HG03565 (cell line): ENCODE results near the gene NSD2.
"Not testable (repeated sequence)": the region's sequence is repeated elsewhere in the genome, so short reads cannot be mapped to it uniquely, and the experiment has no call there.

Source experiments
- ATAC-seq: cut with Tn5 transposase; IDR thresholded peaks from one replicate; pipeline ENCODE4 v1.9.1; 2021; ENCODE audit warnings: mild to moderate bottlenecking, moderate library complexity; ENCODE audit not compliant: unreplicated experiment

Gene NSD2

DNA sequence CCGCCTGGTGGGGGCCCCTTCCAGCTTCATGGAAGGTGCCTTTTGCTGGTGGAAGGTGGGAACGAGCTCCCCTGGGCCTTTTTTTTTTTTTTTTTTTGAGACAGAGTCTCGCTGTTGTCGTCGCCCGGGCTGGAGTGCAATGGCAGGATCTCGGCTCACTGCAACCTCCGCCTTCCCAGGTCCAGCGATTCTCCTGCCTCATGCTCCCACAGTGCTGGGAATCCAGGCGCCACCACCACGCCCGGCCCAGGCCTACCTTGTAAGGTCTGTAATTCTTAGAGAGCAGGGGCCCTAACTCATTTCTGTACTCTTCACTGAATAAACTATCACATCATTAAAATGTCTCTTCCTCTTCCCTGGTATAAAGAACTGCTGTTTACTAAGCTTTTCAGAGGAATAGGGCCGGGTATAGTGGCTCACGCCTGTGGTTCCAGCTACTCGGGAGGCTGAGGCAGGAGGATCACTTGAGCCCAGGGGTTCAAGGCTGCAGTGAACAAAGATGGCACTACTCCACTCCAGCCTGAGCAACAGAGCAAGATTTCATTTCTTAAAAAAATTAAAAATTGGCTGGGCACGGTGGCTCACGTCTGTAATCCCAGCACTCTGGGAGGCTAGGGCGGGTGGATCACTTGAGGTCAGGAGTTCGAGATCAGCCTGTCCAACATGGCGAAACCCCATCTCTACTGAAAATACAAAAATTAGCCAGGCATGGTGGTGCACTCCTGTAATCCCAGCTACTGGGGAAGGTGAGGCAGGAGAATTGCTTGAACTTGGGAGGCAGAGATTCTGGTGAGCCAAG, 122.7 kb downstream of the NSD2 start:
- ATAC-seq: not testable (repeated sequence)

DNA sequence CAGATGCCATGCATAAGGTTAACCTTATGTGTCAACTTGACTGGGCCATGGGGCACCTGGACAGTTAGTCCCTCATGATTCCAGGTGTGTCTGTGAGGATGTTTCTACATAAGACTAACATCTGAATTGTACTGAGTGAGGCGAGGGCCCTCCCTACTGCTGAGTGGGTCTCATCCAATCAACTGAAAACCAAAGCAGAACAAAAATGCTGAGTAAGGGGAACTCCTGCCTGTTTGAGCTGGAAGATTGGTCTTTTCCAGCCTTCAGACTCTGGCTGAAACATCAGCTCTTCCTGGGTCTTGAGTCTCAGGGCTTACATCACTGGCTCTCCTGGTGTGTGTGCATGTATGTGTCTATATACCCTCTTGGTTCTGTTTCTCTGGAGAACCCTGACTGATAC, 123.7 kb downstream of the NSD2 start:
- no peak for ATAC-seq

- no peak for ATAC-seq
Observed at GRCh38 chr4:1996866-1997611, 125.8 kb downstream of the NSD2 start.

GRCh38 chr4:1997712-1998111, 126.5 kb downstream of the NSD2 start:
- ATAC-seq: no peak

DNA sequence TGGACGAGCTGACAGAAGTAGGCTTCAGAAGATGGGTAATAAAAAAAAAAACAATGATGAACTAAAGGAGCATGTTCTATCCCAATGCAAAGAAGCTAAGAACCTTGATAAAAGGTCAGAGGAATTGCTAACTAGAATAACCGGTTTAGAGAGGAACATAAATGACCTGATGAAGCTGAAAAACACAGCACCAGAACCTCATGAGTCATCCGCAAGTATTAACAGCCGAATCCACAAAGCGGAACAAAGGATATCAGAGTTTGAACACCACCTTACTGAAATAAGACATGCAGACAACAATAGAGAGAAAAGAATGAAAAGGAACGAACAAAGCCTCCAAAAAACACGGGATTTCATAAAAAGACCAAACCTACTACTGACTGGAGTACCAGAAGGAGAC, 127.1 kb downstream of the NSD2 start:
- ATAC-seq: no peak

GRCh38 chr4:1999308-1999707, 128.1 kb downstream of the NSD2 start:
- not testable (repeated sequence) for ATAC-seq

- not testable (repeated sequence) for ATAC-seq
Observed at GRCh38 chr4:2003361-2003760, 132.2 kb downstream of the NSD2 start.

GRCh38 chr4:2006367-2006766, 135.2 kb downstream of the NSD2 start:
- ATAC-seq: no peak

GRCh38 chr4:2006956-2007653, 135.9 kb downstream of the NSD2 start:
- ATAC-seq: no peak

DNA sequence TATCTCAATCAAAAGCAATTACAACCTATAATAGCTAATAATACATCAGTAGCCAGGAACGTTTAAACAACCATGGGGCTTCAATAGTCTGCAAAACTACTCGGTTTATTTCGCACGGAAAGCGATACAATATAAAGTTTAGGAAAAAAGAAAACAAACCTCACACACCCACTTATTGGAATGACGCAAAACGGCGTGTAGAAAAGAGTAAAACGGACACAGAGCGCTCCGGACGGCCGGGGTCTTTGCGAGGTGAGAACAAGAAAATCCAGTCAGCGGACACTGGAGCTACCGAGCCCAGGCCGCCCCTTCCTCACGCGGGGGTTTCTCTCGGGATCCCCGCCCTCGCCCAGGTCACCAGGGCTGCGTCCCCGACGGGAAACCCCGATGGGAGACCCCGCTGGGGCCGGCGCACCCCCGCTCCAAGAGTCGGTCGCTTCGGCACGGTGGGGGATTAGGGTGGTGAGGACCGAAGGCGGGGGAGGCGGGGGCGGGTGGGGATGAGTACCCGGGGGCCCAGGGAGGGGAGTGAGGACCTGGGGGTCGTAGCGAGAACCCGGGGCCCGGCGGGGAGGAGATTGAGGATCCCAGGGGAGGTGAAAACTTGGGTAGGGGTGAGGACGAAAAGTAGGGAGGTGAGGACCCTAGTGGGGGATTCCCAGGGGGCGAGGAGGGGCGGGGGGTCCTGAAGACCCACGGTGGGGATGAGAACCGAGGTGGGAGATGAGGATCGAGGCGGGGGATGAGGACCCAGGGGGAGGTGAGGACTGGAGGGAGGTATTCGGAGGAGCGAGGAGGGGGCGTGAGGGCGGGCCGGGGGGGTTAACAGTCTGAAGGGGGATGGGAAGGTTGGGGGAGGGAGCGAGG, 136.8 kb downstream of the NSD2 start:
- no peak for ATAC-seq

DNA sequence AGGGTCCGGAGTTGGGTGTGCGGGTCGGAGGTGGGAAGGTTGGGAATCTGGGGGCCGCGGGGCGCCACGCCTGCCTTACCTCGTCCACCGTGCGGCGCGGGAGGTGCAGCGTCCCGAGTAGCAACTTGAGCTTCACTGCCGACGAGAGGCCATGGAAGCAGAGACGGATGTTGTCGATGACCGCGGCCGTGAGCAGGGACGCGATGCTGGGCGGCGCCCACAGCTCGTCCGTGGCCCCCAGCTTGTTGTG, 137.4 kb downstream of the NSD2 start:
- ATAC-seq: no peak

DNA sequence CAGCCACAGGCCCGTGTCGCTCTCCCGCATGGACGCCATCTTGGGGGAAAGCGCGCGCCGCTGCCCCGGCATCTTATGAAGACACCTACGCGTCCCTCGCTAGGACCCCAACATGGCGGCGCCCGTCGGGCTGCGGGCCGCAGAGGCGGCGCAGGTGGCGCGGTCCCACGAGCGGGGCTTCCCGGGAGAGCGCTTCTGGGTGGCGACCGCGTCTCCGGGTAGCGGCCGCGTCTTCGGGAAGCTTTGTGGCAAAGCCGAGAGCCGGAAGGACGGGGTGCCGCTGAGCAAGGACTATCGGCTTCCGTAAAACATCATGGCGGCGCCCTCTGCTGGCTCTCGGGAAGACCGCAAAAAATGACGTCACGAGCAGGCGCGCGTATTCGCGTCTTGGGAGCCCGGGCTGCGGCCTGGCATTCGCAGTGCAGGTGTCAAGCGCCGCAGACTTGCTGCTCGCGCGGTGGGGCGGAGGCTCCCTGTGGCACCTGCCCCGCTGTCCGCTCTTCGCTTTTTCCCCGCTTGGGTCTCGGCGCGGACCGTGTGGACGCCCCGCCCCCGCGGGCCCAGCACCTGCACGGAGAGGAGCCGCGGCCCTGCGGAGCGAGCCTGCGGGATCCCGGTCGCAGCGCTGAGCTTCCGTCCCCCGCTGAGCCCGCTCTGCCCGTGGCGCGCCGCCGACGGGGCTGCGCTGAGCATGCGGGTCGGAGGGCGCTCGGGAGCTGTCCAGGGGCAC, 137.9 kb downstream of the NSD2 start, which contains the start of gene NELFA:
Gene NELFA, minus strand, starts transcription at position 54 of the 730 bp plus-strand sequence. Its CDS starts 15 bp downstream, at position 39.
- peak; percentile 67 for ATAC-seq

GRCh38 chr4:2009651-2010233, 138.5 kb downstream of the NSD2 start:
- ATAC-seq: no peak

DNA sequence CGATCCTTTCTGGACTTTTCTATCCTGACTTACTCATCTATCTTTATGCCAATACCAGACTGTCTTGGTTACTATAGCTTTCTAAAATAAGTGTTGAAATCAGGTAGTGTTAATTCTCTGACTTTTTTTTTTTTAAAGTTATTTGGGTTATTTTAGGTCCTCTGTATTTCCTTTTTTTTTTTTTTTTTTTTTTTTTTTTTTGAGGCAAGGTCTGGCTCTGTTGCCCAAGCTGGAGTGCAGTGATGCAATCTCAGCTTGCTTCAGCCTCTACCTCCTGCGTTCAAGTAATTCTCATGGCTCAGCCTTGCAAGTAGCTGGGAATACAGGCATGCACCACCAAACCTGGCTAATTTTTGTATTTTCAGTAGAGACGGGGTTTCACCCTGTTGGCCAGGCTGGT, 140.4 kb downstream of the NSD2 start:
- ATAC-seq: no peak

GRCh38 chr4:2015008-2015407, 143.8 kb downstream of the NSD2 start:
- ATAC-seq: no peak

DNA sequence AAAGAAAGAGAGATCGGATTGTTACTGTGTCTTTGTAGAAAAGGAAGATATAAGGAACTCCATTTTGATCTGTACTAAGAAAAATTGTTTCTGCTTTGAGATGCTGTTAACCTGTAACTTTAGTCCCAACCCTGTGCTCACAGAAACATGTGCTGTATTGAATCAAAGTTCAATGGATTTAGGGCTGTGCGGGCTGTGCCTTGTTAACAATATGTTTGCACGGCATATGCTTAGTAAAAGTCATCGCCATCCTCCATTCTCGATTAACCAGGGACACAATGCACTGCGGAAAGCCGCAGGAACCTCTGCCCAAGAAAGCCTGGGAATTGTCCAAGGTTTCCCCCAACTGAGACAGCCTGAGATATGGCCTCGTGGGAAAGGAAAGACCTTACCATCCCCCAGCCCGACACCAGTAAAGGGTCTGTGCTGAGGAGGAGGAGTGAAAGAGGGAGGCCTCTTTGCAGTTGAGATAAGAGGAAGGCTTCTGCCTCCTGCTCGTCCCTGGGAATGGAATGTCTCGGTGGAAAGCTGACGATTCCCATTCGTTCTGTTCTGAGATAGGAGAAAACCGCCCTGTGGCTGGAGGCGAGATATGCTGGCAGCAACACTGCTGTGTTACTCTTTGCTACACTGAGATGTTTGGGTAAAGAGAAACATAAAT, 150.3 kb downstream of the NSD2 start:
- ATAC-seq: not testable (repeated sequence)

DNA sequence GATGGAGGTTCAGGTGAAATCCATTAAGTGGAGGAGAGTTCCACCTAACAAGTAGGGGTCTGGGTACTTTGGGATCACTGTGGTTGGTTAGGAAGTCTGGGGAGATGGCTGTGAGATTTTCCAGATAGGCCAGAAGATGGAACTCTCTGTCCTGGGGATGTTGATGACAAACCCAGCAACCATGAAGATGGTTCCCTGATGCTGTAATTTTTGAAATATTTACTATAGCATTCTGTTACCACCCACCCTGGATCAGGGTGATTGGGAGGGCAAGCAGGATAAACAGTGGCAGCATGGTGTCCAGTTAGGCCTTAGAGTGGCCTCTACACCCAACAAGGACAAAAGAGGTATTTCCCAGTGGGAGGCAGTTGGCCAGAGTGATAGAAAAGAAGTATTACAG, 153.5 kb downstream of the NSD2 start:
- no peak for ATAC-seq

DNA sequence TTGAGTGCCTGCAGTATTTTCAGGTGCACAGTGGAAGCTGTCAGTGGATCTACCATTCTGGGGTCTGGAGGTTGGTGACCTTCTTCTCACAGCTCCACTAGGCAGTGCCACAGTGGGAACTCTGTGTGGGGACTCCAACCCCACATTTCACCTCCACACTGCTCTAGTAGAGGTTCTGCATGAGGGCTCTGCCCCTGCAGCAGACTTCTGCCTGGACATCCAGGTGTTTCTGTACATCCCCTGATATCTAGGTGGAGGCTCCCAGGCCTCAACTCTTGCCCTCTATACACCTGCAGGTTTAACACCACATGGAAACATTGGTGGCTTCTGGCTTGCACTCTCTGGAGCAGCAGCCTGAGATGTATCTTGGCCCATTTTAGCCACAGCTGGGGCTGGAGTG, 154.6 kb downstream of the NSD2 start:
- no peak for ATAC-seq

- not testable (repeated sequence) for ATAC-seq
Observed at GRCh38 chr4:2027120-2027519, 155.9 kb downstream of the NSD2 start.
